ENCODE data around the gene EHMT1. TPM values are rescaled to one million over a fixed set of nuclear protein-coding genes. Genes with fewer than 3 reads are reported as not detected.

EHMT1 gene
- total RNA-seq, 1 experiment from 2014 or later: 63.9 TPM

DNA sequence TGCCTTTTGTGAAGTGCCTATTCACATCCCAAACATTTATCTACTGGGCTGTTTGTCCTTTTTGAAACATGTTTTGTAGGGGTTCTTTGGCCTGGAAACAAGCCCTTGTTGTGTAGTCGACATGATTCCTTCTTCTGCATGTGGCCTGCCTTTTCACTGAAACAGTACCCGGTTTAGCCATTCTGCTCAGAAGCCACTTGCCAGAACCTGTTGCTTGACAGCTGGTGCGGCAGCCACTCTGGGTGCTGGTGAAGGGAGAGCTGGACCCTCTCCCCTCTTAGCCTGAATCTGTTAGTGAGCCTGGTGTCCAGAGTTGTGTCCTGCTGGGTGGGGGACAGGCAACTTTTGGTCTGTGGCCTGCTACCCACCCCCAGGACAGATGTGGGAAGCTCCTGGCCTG, 129.9 kb downstream of the EHMT1 start:
- H3K9me3 ChIP-seq (ENCODE audit: control insufficient read depth, insufficient read depth, low read depth, low read length): no peaks in the 10 kb centered on the region
- no TSS peak for BruUV-seq (replicated peaks)
- H3K36me3 ChIP-seq (ENCODE audit: control insufficient read depth, insufficient read depth, low read length): peaks cover 2% of the 10 kb centered on the region; the same call in 1 of the 2 replicates
- H3K27me3 ChIP-seq (ENCODE audit: control insufficient read depth, insufficient read depth, low read length): no peaks in the 10 kb centered on the region
- H3K4me1 ChIP-seq (ENCODE audit: control insufficient read depth, insufficient read depth, low read length): no peaks in the 10 kb centered on the region
- TF ChIP-seq, protein P1, sequence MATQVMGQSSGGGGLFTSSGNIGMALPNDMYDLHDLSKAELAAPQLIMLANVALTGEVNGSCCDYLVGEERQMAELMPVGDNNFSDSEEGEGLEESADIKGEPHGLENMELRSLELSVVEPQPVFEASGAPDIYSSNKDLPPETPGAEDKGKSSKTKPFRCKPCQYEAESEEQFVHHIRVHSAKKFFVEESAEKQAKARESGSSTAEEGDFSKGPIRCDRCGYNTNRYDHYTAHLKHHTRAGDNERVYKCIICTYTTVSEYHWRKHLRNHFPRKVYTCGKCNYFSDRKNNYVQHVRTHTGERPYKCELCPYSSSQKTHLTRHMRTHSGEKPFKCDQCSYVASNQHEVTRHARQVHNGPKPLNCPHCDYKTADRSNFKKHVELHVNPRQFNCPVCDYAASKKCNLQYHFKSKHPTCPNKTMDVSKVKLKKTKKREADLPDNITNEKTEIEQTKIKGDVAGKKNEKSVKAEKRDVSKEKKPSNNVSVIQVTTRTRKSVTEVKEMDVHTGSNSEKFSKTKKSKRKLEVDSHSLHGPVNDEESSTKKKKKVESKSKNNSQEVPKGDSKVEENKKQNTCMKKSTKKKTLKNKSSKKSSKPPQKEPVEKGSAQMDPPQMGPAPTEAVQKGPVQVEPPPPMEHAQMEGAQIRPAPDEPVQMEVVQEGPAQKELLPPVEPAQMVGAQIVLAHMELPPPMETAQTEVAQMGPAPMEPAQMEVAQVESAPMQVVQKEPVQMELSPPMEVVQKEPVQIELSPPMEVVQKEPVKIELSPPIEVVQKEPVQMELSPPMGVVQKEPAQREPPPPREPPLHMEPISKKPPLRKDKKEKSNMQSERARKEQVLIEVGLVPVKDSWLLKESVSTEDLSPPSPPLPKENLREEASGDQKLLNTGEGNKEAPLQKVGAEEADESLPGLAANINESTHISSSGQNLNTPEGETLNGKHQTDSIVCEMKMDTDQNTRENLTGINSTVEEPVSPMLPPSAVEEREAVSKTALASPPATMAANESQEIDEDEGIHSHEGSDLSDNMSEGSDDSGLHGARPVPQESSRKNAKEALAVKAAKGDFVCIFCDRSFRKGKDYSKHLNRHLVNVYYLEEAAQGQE (IDR thresholded peaks at IDR 0.05; ENCODE audit: insufficient read depth in 1 of 2, low read depth in 2 of 2, low read length in 1 of 2): no peak
- TF ChIP-seq, protein P2, sequence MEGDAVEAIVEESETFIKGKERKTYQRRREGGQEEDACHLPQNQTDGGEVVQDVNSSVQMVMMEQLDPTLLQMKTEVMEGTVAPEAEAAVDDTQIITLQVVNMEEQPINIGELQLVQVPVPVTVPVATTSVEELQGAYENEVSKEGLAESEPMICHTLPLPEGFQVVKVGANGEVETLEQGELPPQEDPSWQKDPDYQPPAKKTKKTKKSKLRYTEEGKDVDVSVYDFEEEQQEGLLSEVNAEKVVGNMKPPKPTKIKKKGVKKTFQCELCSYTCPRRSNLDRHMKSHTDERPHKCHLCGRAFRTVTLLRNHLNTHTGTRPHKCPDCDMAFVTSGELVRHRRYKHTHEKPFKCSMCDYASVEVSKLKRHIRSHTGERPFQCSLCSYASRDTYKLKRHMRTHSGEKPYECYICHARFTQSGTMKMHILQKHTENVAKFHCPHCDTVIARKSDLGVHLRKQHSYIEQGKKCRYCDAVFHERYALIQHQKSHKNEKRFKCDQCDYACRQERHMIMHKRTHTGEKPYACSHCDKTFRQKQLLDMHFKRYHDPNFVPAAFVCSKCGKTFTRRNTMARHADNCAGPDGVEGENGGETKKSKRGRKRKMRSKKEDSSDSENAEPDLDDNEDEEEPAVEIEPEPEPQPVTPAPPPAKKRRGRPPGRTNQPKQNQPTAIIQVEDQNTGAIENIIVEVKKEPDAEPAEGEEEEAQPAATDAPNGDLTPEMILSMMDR (IDR thresholded peaks at IDR 0.05): no peak
- TF ChIP-seq SIN3A (IDR thresholded peaks at IDR 0.05; ENCODE audit: borderline replicate concordance, insufficient read depth, low read depth, low read length): no peak
- no peak for TF ChIP-seq POLR2AphosphoS5 (IDR thresholded peaks at IDR 0.05; ENCODE audit: low read depth, low read length)
- H3K27ac ChIP-seq (ENCODE audit: low read length): no peak overlapping the region
- no peak overlapping the region for H3K4me3 ChIP-seq (ENCODE audit: low read depth in 2 of 2, low read length in 2 of 2)
- DNase-seq (ENCODE audit: low read depth, low spot score) (no peak), ATAC-seq (no peak)
- ChIA-PET CTCF (no interaction called here), POLR2A (no interaction called here)
- intact Hi-C loops (cut with micrococcal nuclease; ENCODE audit: unreplicated experiment): no loop called here
- in situ Hi-C loops (cut with HindIII; ENCODE audit: low pct_unique_long_range_greater_than_20kb, low sequenced_read_pairs): no loop called here

DNA sequence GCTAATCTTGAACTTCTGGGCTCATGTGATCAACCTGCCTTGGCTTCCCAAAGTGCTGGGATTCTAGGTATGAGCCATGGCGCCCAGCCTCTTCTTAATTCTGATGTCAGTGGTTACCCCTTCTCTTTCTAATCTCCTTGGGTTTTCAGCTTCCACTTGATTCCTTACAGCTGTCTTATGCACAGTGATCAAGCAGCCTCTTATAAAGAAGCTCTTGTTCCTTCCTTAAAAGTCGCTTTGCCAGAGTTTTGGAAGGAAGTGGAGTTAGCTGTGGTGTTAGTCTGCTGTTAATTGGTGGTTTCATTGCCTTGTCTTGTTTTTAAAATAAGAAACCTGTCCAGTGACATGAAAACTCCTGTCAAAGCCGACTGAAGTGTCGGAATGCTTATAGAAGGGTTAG, 130.7 kb downstream of the EHMT1 start:
- TF ChIP-seq, protein P1 (IDR thresholded peaks at IDR 0.05; ENCODE audit: insufficient read depth in 1 of 2, low read depth in 2 of 2, low read length in 1 of 2): no peak
- TF ChIP-seq SIN3A (IDR thresholded peaks at IDR 0.05; ENCODE audit: borderline replicate concordance, insufficient read depth, low read depth, low read length) (no peak), TCF7L2 (IDR thresholded peaks at IDR 0.05; ENCODE audit: low read depth, low read length) (no peak), POLR2AphosphoS5 (IDR thresholded peaks at IDR 0.05; ENCODE audit: low read depth, low read length) (no peak)
- TF ChIP-seq, protein P2 (IDR thresholded peaks at IDR 0.05): no peak
- in situ Hi-C loops (cut with HindIII; ENCODE audit: low pct_unique_long_range_greater_than_20kb, low sequenced_read_pairs): no loop called here
- Histone ChIP-seq H3K9me3 (ENCODE audit: control insufficient read depth, insufficient read depth, low read depth, low read length) (no peaks in the 10 kb centered on the region), H3K4me1 (ENCODE audit: control insufficient read depth, insufficient read depth, low read length) (no peaks in the 10 kb centered on the region), H3K4me3 (ENCODE audit: low read depth in 2 of 2, low read length in 2 of 2) (no peak overlapping the region), H3K27ac (ENCODE audit: low read length) (no peak overlapping the region), H3K27me3 (ENCODE audit: control insufficient read depth, insufficient read depth, low read length) (no peaks in the 10 kb centered on the region), H3K36me3 (ENCODE audit: control insufficient read depth, insufficient read depth, low read length) (peaks cover 2% of the 10 kb centered on the region; the same call in 1 of the 2 replicates)
- ChIA-PET POLR2A (no interaction called here), CTCF (no interaction called here)
- intact Hi-C loops (cut with micrococcal nuclease; ENCODE audit: unreplicated experiment): no loop called here
- ATAC-seq (no peak), DNase-seq (ENCODE audit: low read depth, low spot score) (no peak)
- no TSS peak for BruUV-seq (replicated peaks)

Measured in Panc1 (cell line).